ENCODE results near the gene ACVRL1. TPM values are rescaled to one million over a fixed set of nuclear protein-coding genes. Genes with fewer than 3 reads are reported as not detected.

The ACVRL1 gene
- total and polyA plus RNA-seq, 9 of the 15 experiments (the other 6 are each of a cell fraction or from before 2014, with no cell fraction given) = 0.07 to 1.4 (median 0.30) TPM

DNA sequence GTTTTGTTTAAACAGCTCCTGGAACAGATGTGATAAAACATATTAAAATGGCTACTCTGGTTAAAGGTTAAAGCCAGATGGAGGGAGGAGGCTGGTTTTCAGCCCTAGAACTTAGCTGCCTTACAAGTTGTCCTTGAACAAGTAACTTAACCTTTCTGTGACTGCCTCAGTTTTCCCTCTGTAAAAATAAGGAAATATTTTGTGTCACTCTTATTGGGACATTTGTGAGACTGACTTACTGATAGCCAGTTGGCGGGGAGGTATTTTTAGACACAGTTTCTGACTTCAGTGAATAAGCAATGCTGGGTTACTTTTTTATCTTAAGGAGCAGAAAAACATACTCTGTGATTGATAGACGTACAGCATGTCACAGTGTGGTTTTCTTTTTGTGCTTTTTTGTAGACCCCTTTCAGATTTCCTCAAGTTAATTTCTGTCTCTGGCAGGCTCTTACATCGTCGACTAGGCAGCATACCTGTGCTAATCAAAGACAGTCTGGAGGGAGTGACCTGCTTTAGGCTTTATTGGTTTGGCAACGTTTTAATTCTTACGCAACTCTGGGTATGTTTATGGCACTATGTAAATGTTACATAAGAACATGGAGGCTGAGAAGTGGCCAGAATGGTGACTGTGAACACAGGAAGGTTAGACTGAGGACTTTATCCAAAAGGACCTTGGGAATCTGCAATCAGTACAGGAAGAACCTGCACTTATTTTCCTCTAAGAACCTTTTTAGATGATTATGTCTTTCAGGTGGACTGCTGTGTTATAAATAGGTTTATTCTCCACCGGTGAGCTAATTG, 47.5 kb downstream of the ACVRL1 start (continued):
- TF ChIP-seq, protein P1, sequence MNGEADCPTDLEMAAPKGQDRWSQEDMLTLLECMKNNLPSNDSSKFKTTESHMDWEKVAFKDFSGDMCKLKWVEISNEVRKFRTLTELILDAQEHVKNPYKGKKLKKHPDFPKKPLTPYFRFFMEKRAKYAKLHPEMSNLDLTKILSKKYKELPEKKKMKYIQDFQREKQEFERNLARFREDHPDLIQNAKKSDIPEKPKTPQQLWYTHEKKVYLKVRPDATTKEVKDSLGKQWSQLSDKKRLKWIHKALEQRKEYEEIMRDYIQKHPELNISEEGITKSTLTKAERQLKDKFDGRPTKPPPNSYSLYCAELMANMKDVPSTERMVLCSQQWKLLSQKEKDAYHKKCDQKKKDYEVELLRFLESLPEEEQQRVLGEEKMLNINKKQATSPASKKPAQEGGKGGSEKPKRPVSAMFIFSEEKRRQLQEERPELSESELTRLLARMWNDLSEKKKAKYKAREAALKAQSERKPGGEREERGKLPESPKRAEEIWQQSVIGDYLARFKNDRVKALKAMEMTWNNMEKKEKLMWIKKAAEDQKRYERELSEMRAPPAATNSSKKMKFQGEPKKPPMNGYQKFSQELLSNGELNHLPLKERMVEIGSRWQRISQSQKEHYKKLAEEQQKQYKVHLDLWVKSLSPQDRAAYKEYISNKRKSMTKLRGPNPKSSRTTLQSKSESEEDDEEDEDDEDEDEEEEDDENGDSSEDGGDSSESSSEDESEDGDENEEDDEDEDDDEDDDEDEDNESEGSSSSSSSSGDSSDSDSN (IDR thresholded peaks at IDR 0.05; ENCODE audit: borderline replicate concordance in 1 of 2, low read depth in 2 of 2, low read length in 2 of 2) = no peak
- TF ChIP-seq ELF2 (CRISPR knock-in tag; IDR thresholded peaks at IDR 0.05) (no peak), TCFL5 (CRISPR knock-in tag; conservative IDR thresholded peaks at IDR 0.05) (no peak), PHTF2 (CRISPR knock-in tag; IDR thresholded peaks at IDR 0.05) (no peak), ZNF79 (CRISPR knock-in tag; IDR thresholded peaks at IDR 0.05; ENCODE audit: low read depth) (no peak), ZNF41 (CRISPR knock-in tag; conservative IDR thresholded peaks at IDR 0.05) (no peak), MTF1 (CRISPR knock-in tag; IDR thresholded peaks at IDR 0.05; ENCODE audit: borderline replicate concordance) (no peak), MTA3 (IDR thresholded peaks at IDR 0.05; ENCODE audit: borderline replicate concordance) (peak; percentile 22; the same call in 1 of the 2 replicates), TBL1XR1 (IDR thresholded peaks at IDR 0.05; ENCODE audit: low read length in 2 of 2) (peak in 1 of 2 experiments; percentile 75; a peak in 1 of 4 replicates), ZFP30 (CRISPR knock-in tag; IDR thresholded peaks at IDR 0.05; ENCODE audit: borderline replicate concordance) (no peak)
- TF ChIP-seq, protein P2, sequence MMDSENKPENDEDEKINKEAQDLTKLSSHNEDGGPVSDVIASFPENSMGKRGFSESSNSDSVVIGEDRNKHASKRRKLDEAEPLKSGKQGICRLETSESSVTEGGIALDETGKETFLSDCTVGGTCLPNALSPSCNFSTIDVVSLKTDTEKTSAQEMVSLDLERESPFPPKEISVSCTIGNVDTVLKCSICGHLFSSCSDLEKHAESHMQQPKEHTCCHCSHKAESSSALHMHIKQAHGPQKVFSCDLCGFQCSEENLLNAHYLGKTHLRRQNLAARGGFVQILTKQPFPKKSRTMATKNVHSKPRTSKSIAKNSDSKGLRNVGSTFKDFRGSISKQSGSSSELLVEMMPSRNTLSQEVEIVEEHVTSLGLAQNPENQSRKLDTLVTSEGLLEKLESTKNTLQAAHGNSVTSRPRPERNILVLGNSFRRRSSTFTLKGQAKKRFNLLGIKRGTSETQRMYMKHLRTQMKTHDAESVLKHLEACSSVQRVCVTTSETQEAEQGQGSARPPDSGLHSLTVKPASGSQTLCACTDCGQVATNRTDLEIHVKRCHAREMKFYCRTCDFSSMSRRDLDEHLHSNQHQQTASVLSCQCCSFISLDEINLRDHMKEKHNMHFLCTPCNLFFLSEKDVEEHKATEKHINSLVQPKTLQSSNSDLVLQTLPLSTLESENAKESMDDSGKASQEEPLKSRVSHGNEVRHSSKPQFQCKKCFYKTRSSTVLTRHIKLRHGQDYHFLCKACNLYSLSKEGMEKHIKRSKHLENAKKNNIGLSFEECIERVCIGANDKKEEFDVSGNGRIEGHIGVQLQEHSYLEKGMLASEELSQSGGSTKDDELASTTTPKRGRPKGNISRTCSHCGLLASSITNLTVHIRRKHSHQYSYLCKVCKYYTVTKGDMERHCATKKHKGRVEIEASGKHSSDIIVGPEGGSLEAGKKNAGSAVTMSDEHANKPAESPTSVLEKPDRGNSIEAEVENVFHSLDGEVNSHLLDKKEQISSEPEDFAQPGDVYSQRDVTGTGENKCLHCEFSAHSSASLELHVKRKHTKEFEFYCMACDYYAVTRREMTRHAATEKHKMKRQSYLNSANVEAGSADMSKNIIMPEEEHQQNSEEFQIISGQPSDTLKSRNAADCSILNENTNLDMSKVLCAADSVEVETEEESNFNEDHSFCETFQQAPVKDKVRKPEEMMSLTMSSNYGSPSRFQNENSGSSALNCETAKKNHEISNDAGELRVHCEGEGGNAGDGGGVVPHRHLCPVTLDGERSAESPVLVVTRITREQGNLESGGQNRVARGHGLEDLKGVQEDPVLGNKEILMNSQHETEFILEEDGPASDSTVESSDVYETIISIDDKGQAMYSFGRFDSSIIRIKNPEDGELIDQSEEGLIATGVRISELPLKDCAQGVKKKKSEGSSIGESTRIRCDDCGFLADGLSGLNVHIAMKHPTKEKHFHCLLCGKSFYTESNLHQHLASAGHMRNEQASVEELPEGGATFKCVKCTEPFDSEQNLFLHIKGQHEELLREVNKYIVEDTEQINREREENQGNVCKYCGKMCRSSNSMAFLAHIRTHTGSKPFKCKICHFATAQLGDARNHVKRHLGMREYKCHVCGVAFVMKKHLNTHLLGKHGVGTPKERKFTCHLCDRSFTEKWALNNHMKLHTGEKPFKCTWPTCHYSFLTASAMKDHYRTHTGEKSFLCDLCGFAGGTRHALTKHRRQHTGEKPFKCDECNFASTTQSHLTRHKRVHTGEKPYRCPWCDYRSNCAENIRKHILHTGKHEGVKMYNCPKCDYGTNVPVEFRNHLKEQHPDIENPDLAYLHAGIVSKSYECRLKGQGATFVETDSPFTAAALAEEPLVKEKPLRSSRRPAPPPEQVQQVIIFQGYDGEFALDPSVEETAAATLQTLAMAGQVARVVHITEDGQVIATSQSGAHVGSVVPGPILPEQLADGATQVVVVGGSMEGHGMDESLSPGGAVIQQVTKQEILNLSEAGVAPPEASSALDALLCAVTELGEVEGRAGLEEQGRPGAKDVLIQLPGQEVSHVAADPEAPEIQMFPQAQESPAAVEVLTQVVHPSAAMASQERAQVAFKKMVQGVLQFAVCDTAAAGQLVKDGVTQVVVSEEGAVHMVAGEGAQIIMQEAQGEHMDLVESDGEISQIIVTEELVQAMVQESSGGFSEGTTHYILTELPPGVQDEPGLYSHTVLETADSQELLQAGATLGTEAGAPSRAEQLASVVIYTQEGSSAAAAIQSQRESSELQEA (IDR thresholded peaks at IDR 0.05; ENCODE audit: low read depth) = no peak
- TF ChIP-seq, protein P3, sequence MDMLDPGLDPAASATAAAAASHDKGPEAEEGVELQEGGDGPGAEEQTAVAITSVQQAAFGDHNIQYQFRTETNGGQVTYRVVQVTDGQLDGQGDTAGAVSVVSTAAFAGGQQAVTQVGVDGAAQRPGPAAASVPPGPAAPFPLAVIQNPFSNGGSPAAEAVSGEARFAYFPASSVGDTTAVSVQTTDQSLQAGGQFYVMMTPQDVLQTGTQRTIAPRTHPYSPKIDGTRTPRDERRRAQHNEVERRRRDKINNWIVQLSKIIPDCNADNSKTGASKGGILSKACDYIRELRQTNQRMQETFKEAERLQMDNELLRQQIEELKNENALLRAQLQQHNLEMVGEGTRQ (CRISPR knock-in tag; IDR thresholded peaks at IDR 0.05) = no peak
- TF ChIP-seq, protein P4, sequence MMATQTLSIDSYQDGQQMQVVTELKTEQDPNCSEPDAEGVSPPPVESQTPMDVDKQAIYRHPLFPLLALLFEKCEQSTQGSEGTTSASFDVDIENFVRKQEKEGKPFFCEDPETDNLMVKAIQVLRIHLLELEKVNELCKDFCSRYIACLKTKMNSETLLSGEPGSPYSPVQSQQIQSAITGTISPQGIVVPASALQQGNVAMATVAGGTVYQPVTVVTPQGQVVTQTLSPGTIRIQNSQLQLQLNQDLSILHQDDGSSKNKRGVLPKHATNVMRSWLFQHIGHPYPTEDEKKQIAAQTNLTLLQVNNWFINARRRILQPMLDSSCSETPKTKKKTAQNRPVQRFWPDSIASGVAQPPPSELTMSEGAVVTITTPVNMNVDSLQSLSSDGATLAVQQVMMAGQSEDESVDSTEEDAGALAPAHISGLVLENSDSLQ (IDR thresholded peaks at IDR 0.05) = peak; percentile 91
